Loucy (cell line): Measurements from ENCODE around the gene SPRY4.
"Not testable (repeated sequence)": the region's sequence is repeated elsewhere in the genome, so short reads cannot be mapped to it uniquely, and the experiment has no call there.

ENCODE experiments used
- H2AFZ ChIP-seq: fragments of 200-600 bp; sonication (generic); 2 replicates; pipeline ENCODE4 v1.6.0; 2016; ENCODE audit warnings: antibody characterized with exemption, mild to moderate bottlenecking, low read length, moderate library complexity
- H3F3A ChIP-seq: fragments of 200-600 bp; 2 replicates; pipeline ENCODE4 v1.6.0; 2016; ENCODE audit warnings: antibody characterized with exemption, low read depth, mild to moderate bottlenecking
- H3K27me3 ChIP-seq: fragments of 200-600 bp; sonication (generic); 2 replicates; pipeline ENCODE4 v1.6.1; 2014; ENCODE audit warnings: low read length, mild to moderate bottlenecking; ENCODE audit not compliant: insufficient read depth, poor library complexity, severe bottlenecking
- H3K36me3 ChIP-seq: fragments of 200-600 bp; sonication (generic); 2 replicates; pipeline ENCODE4 v1.6.1; 2016; ENCODE audit warnings: low read length; ENCODE audit not compliant: insufficient read depth
- H3K4me1 ChIP-seq: fragments of 200-600 bp; sonication (generic); 2 replicates; pipeline ENCODE4 v1.5.1; 2014; ENCODE audit warnings: low read length, mild to moderate bottlenecking; ENCODE audit not compliant: insufficient read depth, poor library complexity, severe bottlenecking
- H3K4me2 ChIP-seq: fragments of 200-600 bp; sonication (generic); 2 replicates; pipeline ENCODE4 v1.6.0; 2014; ENCODE audit warnings: antibody characterized with exemption, low read length, low read depth, mild to moderate bottlenecking; ENCODE audit not compliant: poor library complexity, severe bottlenecking
- H3K4me3 ChIP-seq: fragments of 200-600 bp; sonication (generic); 2 replicates; pipeline ENCODE4 v1.5.1; 2014; ENCODE audit warnings: low read length, mild to moderate bottlenecking, mixed read lengths; ENCODE audit not compliant: poor library complexity, severe bottlenecking
- H3K79me2 ChIP-seq: fragments of 200-600 bp; sonication (generic); 2 replicates; pipeline ENCODE4 v1.6.1; 2014; ENCODE audit warnings: low read length; ENCODE audit not compliant: insufficient read depth
- H3K9ac ChIP-seq: fragments of 200-600 bp; sonication (generic); 2 replicates; pipeline ENCODE4 v1.6.0; 2014; ENCODE audit warnings: mild to moderate bottlenecking, low read depth, low read length, moderate library complexity; ENCODE audit not compliant: poor library complexity, severe bottlenecking
- H3K9me2 ChIP-seq: fragments of 200-600 bp; sonication (generic); replicated peaks from 2 replicates; pipeline ENCODE4 v1.6.1; 2016; ENCODE audit warnings: low read depth, low read length, mixed read lengths
- H3K9me3 ChIP-seq: fragments of 200-600 bp; sonication (generic); 2 replicates; pipeline ENCODE4 v1.6.1; 2014; ENCODE audit warnings: mild to moderate bottlenecking, antibody characterized with exemption, low read length, low read depth; ENCODE audit not compliant: insufficient read depth
- H4K20me1 ChIP-seq: fragments of 200-600 bp; sonication (generic); 2 replicates; pipeline ENCODE4 v1.6.0; 2014; ENCODE audit warnings: antibody characterized with exemption, low read length, mild to moderate bottlenecking; ENCODE audit not compliant: insufficient read depth, poor library complexity, severe bottlenecking
- EZH2phosphoT487 ChIP-seq: fragments of 200-600 bp; IDR thresholded peaks from 2 replicates; pipeline ENCODE4 v1.6.1; 2018; ENCODE audit warnings: antibody characterized with exemption, mild to moderate bottlenecking, moderate library complexity, borderline replicate concordance
- TF ChIP-seq, protein P1 (sequence below): fragments of 200-600 bp; sonication (generic); conservative IDR thresholded peaks from 2 replicates; pipeline ENCODE4 v1.5.1; 2014; ENCODE audit warnings: mild to moderate bottlenecking, antibody characterized with exemption, low read length

SPRY4 gene

DNA sequence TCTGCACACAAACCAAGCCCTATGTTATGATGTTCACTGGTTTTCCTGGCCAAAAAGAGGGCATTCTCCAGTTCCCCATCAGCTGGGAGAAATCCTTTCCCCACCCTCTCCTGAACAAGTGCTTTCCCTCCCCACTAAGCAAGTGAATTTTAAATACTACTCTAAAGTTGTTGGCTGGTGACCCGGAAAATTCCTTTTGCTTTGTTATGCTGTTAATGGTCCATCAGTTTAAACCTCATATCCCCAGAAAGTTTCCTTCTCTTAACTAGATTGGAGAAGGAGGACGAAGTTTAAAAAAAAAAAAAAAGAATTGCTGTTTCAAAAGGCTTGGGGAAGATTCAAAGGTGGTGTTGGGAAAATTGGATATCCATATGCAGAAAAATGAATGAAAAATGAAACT lies 21.9 kb upstream of the SPRY4 start:
- no peaks in the 10 kb centered on the region for H3K36me3 ChIP-seq
- no peak overlapping the region for H3K9ac ChIP-seq
- 0 out of 2 replicates have a peak, but pooled peaks cover 4% of the 10 kb centered on the region for H3F3A ChIP-seq
- no peak overlapping the region for H2AFZ ChIP-seq
- H3K79me2 ChIP-seq: no peaks in the 10 kb centered on the region
- no peak overlapping the region for H3K4me3 ChIP-seq
- H3K9me3 ChIP-seq: 0 out of 2 replicates have a peak, but pooled peaks cover 12% of the 10 kb centered on the region
- no peaks in the 10 kb centered on the region for H3K9me2 ChIP-seq
- TF ChIP-seq, protein P1, sequence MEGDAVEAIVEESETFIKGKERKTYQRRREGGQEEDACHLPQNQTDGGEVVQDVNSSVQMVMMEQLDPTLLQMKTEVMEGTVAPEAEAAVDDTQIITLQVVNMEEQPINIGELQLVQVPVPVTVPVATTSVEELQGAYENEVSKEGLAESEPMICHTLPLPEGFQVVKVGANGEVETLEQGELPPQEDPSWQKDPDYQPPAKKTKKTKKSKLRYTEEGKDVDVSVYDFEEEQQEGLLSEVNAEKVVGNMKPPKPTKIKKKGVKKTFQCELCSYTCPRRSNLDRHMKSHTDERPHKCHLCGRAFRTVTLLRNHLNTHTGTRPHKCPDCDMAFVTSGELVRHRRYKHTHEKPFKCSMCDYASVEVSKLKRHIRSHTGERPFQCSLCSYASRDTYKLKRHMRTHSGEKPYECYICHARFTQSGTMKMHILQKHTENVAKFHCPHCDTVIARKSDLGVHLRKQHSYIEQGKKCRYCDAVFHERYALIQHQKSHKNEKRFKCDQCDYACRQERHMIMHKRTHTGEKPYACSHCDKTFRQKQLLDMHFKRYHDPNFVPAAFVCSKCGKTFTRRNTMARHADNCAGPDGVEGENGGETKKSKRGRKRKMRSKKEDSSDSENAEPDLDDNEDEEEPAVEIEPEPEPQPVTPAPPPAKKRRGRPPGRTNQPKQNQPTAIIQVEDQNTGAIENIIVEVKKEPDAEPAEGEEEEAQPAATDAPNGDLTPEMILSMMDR: no peak
- TF ChIP-seq EZH2phosphoT487: no peak
- no peaks in the 10 kb centered on the region for H4K20me1 ChIP-seq
- H3K4me2 ChIP-seq: no peak overlapping the region
- no peaks in the 10 kb centered on the region for H3K4me1 ChIP-seq
- H3K27me3 ChIP-seq: peaks cover 4% of the 10 kb centered on the region

DNA sequence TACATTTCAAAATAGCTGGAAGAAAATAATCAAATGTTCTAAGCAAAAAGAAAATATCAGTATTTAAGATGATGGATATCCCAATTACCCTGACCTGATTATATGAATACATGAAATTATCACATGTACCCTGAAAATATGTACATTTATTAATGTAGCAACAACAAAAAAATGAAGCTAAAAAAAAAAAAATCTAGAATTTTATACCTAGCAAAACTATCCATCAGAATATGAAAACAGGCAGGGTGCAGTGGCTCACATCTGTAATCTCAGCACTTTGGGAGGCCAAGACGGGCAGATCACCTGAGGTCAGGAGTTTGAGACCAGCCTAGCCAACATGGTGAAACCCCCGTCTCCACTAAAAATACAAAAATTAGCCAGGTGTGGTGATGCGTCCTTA lies 20.1 kb upstream of the SPRY4 start:
- not testable (repeated sequence) for H3K36me3 ChIP-seq, H4K20me1 ChIP-seq, H3K4me1 ChIP-seq

DNA sequence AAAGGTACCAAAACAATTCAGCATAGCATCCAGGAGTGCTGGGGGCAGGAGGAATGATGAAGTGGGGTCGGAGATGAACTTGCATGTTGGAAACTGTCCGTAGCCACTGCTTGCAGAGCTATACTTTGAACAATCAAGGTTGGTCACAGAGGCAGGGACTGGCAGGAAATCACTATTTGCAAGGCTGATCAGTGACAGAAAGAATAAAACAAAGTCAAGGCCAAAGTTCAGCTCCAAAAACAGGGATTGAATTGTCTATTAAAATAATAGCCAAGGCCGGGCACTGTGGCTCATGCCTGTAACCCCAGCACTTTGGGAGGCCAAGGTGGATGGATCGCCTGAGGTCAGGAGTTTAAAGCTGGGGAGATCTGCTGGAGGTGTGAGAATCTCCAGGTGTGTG lies 18.7 kb upstream of the SPRY4 start:
- Histone ChIP-seq H3K9ac (no peak overlapping the region), H3F3A (no peaks in the 10 kb centered on the region), H3K4me3 (no peak overlapping the region), H3K4me1 (no peaks in the 10 kb centered on the region), H3K9me3 (0 out of 2 replicates have a peak, but pooled peaks cover 12% of the 10 kb centered on the region), H3K4me2 (no peak overlapping the region), H2AFZ (no peak overlapping the region), H3K36me3 (no peaks in the 10 kb centered on the region), H4K20me1 (no peaks in the 10 kb centered on the region), H3K79me2 (no peaks in the 10 kb centered on the region), H3K9me2 (no peaks in the 10 kb centered on the region), H3K27me3 (peaks cover 4% of the 10 kb centered on the region)
- TF ChIP-seq, protein P1: no peak
- no peak for TF ChIP-seq EZH2phosphoT487

More for the DNA sequence above, 20.1 kb upstream of the SPRY4 start:
- not testable (repeated sequence) for H3K4me2 ChIP-seq, H3K4me3 ChIP-seq, H3K9me2 ChIP-seq, H2AFZ ChIP-seq, H3K9ac ChIP-seq, H3K79me2 ChIP-seq, H3K27me3 ChIP-seq, H3F3A ChIP-seq
- 0 out of 2 replicates have a peak, but pooled peaks cover 12% of the 10 kb centered on the region for H3K9me3 ChIP-seq
